GM12878 (cell line): ENCODE results near the gene BTBD1. TPM values are rescaled to one million over a fixed set of nuclear protein-coding genes. Genes with fewer than 3 reads are reported as not detected.

Experiments
- ATAC-seq: fragments of 200-7000 bp; cut with Tn5 transposase; 3 replicates; pipeline ENCODE4 v1.9.1; 2020; ENCODE audit warnings: mild to moderate bottlenecking, moderate library complexity
- BruUV-seq: library from RNA; stranded (reverse); fragments of 400-500 nt; replicated peaks from 2 replicates; lab custom pipeline; 2021; lab: Mats Ljungman, UMichigan
- CTCF ChIA-PET: fragments of 300-600 bp; sonication (Branson Sonifier 250); formaldehyde crosslinking; extraction: SDS; loops from one replicate; lab custom pipeline; 2021; ENCODE audit warnings: inconsistent platforms; lab: Yijun Ruan, JAX
- POLR2A ChIA-PET: fragments of 350-600 bp; formaldehyde crosslinking; extraction: SDS; loops from one replicate; lab custom pipeline; 2021; ENCODE audit warnings: inconsistent platforms; lab: Charles Lee
- RAD21 ChIA-PET: fragments of 300-600 bp; sonication (Branson Sonifier 250); formaldehyde crosslinking; loops from one replicate; lab custom pipeline; 2023; ENCODE audit warnings: antibody characterized with exemption; ENCODE audit not compliant: unreplicated experiment; lab: Charles Lee
- SMC1A ChIA-PET: fragments of 300-600 bp; sonication (Branson Sonifier 250); formaldehyde crosslinking; loops from one replicate; lab custom pipeline; 2023; ENCODE audit not compliant: unreplicated experiment, uncharacterized antibody; lab: Charles Lee
- DNase-seq: peaks from one replicate; pipeline ENCODE4 v3.0.0-alpha.2; 2011; ENCODE audit warnings: low read depth, low spot score
- FAIRE-seq: peaks from 3 replicates; lab custom pipeline; 2011; peaks lifted over from hg19 to GRCh38; lab: Jason Lieb, UNC
- H2AFZ ChIP-seq: 2 replicates; pipeline ENCODE4 v1.6.0; 2011; ENCODE audit warnings: low read depth, low read length, control low read depth; ENCODE audit not compliant: control insufficient read depth
- H3K27ac ChIP-seq: 2 replicates; pipeline ENCODE4 v1.5.1; 2011; ENCODE audit warnings: control low read depth; ENCODE audit not compliant: control insufficient read depth, insufficient read depth
- H3K27me3 ChIP-seq, 2 experiments: replicated peaks in 1 of 2; 2 replicates each; pipeline versions ENCODE4 v1.6.0 to v1.6.1; 2011; ENCODE audit warnings: low read length in 1 of 2; ENCODE audit not compliant: control insufficient read depth in 2 of 2, insufficient read depth in 2 of 2
- H3K36me3 ChIP-seq, 2 experiments: 2 replicates each; pipeline ENCODE4 v1.5.1; 2011; ENCODE audit warnings: low read length in 1 of 2; ENCODE audit not compliant: control insufficient read depth in 2 of 2, insufficient read depth in 2 of 2
- H3K4me1 ChIP-seq: 2 replicates; pipeline ENCODE4 v1.6.1; 2011; ENCODE audit warnings: mild to moderate bottlenecking, low read length, moderate library complexity, mixed read lengths; ENCODE audit not compliant: control insufficient read depth, insufficient read depth
- H3K4me2 ChIP-seq: 2 replicates; pipeline ENCODE4 v1.6.0; 2011; ENCODE audit warnings: control low read depth; ENCODE audit not compliant: control insufficient read depth, insufficient read depth
- H3K4me3 ChIP-seq: fragments of 200-600 bp; sonication (generic); 2 replicates; pipeline ENCODE4 v1.5.1; 2016
- H3K79me2 ChIP-seq: 2 replicates; pipeline ENCODE4 v1.6.0; 2011; ENCODE audit warnings: low read length; ENCODE audit not compliant: control insufficient read depth, insufficient read depth
- H3K9ac ChIP-seq: 2 replicates; pipeline ENCODE4 v1.8.0; 2011; ENCODE audit warnings: low read length, control low read depth, mixed read lengths; ENCODE audit not compliant: control insufficient read depth, insufficient read depth
- H3K9me3 ChIP-seq: replicated peaks from 3 replicates; pipeline ENCODE4 v1.5.1; 2011; ENCODE audit warnings: mild to moderate bottlenecking, low read length; ENCODE audit not compliant: control insufficient read depth, insufficient read depth
- H4K20me1 ChIP-seq: 2 replicates; pipeline ENCODE4 v1.6.0; 2011; ENCODE audit not compliant: control insufficient read depth, insufficient read depth
- CBX3 ChIP-seq: fragments of 200-600 bp; sonication (generic); IDR thresholded peaks from 2 replicates; pipeline ENCODE4 v1.6.1; 2016; ENCODE audit warnings: low read depth, borderline replicate concordance
- CBX5 ChIP-seq: sonication (generic); IDR thresholded peaks from 2 replicates; pipeline ENCODE4 v1.6.1; 2016; ENCODE audit warnings: low read depth, moderate library complexity, mild to moderate bottlenecking, inconsistent platforms
- CUX1 ChIP-seq: IDR thresholded peaks from 2 replicates; pipeline ENCODE4 v1.6.1; 2012; ENCODE audit warnings: improper control_type of control experiment, low read depth, low read length; ENCODE audit not compliant: insufficient replicate concordance
- IRF5 ChIP-seq: fragments of 450-650 bp; IDR thresholded peaks from 2 replicates; pipeline ENCODE4 v1.6.1; 2017; ENCODE audit warnings: borderline replicate concordance
- NR2C2 ChIP-seq: IDR thresholded peaks from 2 replicates; pipeline ENCODE4 v1.6.1; 2011; ENCODE audit warnings: borderline replicate concordance, low read depth; ENCODE audit not compliant: control insufficient read depth, insufficient read length
- RBBP5 ChIP-seq: fragments of 200-600 bp; sonication (generic); conservative IDR thresholded peaks from 2 replicates; pipeline ENCODE4 v1.6.1; 2016
- SIN3A ChIP-seq: IDR thresholded peaks from 2 replicates; pipeline ENCODE4 v1.6.1; 2012; ENCODE audit warnings: low read depth, low read length, improper control_type of control experiment
- SREBF1 ChIP-seq: IDR thresholded peaks from 2 replicates; pipeline ENCODE4 v1.6.1; 2012; ENCODE audit warnings: mild to moderate bottlenecking, low read length
- TARDBP ChIP-seq: IDR thresholded peaks from 2 replicates; pipeline ENCODE4 v1.6.1; 2016; ENCODE audit warnings: borderline replicate concordance
- in situ Hi-C: fragments of 300-500 bp; cut with MboI; formaldehyde crosslinking; loops from 9 replicates; pipeline ENCODE4 v1.14.3; 2018; ENCODE audit warnings: mixed read lengths
- intact Hi-C: fragments of 100-400 bp; cut with micrococcal nuclease; formaldehyde crosslinking; loops from one replicate; pipeline ENCODE4 v1.14.2; 2022; ENCODE audit not compliant: unreplicated experiment
- polyA plus RNA-seq, 11 experiments: library from polyadenylated mRNA; depleted of rRNA in 4 of 11; unstranded in 6 of 11; stranded (reverse) in 5 of 11; fragments of >200 nt; fragmentation: Nextera tagmentation in 4 of 11; fragmentation: Illumina TruSeq in 1 of 11; extraction: Ambion mirVana in 4 of 11; extraction: Trizol in 1 of 11; gene quantifications; 1 replicate in 1 of 11; 2 replicates in 10 of 11; pipeline versions ENCODE4 v1.2.1 to v1.2.3, GENCODE V29; 2011 to 2016; ENCODE audit warnings: inconsistent platforms in 2 of 11, missing spikeins in 2 of 11, low read depth in 1 of 11
- total RNA-seq, 4 experiments: library from RNA; depleted of rRNA in 3 of 4; stranded (reverse); fragments of >200 nt in 3 of 4; fragmentation: Illumina TruSeq in 1 of 4; extraction: Trizol in 1 of 4; gene quantifications; 2 replicates each; pipeline versions ENCODE4 v1.2.1 to v1.2.3, GENCODE V29; 2013 to 2021
- TF ChIP-seq, protein P1 (sequence below): IDR thresholded peaks from 2 replicates; pipeline ENCODE4 v1.6.1; 2012; ENCODE audit warnings: mild to moderate bottlenecking, low read depth, low read length
- TF ChIP-seq, protein P2 (sequence below): fragments of 450-650 bp; formaldehyde crosslinking; IDR thresholded peaks from 2 replicates; pipeline ENCODE4 v1.5.0; 2022; ENCODE audit warnings: mild to moderate bottlenecking, missing genetic modification characterization

The BTBD1 gene
- total and polyA plus RNA-seq, 10 of the 15 experiments (the other 5 are each of a cell fraction or from before 2014, with no cell fraction given) = 17.5 to 90.4 (median 73.1) TPM

DNA sequence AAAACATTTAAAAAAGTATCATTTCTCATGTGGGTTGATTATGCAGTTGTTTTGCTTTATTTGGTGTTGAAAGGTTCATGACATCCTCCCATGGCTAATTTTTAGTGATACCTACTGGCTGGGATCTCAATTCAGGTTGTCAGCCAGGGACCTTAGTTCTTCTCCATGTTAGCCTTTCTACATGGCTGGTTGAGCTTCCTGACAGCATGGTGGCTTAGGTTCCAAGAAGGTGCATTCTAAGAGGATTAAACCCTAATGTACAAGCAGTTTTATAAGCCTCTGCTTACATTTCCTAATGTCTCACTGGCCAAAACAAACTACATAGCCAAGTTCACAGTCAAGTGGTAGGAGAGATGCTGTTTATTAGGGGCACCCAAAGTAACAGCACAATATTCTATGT, 31.0 kb upstream of the BTBD1 start:
- CTCF ChIA-PET = interaction anchor here (0.7 kb wide), 1 partner anchor 68 kb away, joined by 3 read pairs; no protein-coding TSS in a partner anchor
- H3K27me3 ChIP-seq = no peaks in the 10 kb centered on the region
- H2AFZ ChIP-seq = no peak overlapping the region
- H3K4me3 ChIP-seq = no peak overlapping the region
- no peaks in the 10 kb centered on the region for H3K36me3 ChIP-seq
- H3K79me2 ChIP-seq = no peaks in the 10 kb centered on the region
- ATAC-seq = no peak
- peaks cover 3% of the 10 kb centered on the region; the same call in 1 of the 2 replicates for H3K4me1 ChIP-seq
- no peaks in the 10 kb centered on the region for H4K20me1 ChIP-seq
- no peak overlapping the region for H3K27ac ChIP-seq
- intact Hi-C loops = no loop called here
- POLR2A ChIA-PET = no interaction called here
- FAIRE-seq = no peak
- in situ Hi-C loops = no loop called here
- no peak overlapping the region for H3K9ac ChIP-seq
- no peak for DNase-seq
- RAD21 ChIA-PET = no interaction called here
- SMC1A ChIA-PET = no interaction called here
- no peaks in the 10 kb centered on the region for H3K9me3 ChIP-seq
- BruUV-seq = no TSS peak
- no peak overlapping the region for H3K4me2 ChIP-seq
- no peak for TF ChIP-seq CUX1
- TF ChIP-seq IRF5 = no peak
- TF ChIP-seq CBX3 = no peak
- no peak for TF ChIP-seq CBX5
- TF ChIP-seq SREBF1 = no peak
- TF ChIP-seq SIN3A = no peak
- TF ChIP-seq RBBP5 = no peak
- TF ChIP-seq, protein P1, sequence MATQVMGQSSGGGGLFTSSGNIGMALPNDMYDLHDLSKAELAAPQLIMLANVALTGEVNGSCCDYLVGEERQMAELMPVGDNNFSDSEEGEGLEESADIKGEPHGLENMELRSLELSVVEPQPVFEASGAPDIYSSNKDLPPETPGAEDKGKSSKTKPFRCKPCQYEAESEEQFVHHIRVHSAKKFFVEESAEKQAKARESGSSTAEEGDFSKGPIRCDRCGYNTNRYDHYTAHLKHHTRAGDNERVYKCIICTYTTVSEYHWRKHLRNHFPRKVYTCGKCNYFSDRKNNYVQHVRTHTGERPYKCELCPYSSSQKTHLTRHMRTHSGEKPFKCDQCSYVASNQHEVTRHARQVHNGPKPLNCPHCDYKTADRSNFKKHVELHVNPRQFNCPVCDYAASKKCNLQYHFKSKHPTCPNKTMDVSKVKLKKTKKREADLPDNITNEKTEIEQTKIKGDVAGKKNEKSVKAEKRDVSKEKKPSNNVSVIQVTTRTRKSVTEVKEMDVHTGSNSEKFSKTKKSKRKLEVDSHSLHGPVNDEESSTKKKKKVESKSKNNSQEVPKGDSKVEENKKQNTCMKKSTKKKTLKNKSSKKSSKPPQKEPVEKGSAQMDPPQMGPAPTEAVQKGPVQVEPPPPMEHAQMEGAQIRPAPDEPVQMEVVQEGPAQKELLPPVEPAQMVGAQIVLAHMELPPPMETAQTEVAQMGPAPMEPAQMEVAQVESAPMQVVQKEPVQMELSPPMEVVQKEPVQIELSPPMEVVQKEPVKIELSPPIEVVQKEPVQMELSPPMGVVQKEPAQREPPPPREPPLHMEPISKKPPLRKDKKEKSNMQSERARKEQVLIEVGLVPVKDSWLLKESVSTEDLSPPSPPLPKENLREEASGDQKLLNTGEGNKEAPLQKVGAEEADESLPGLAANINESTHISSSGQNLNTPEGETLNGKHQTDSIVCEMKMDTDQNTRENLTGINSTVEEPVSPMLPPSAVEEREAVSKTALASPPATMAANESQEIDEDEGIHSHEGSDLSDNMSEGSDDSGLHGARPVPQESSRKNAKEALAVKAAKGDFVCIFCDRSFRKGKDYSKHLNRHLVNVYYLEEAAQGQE = no peak
- no peak for TF ChIP-seq TARDBP
- TF ChIP-seq NR2C2 = no peak
- TF ChIP-seq, protein P2, sequence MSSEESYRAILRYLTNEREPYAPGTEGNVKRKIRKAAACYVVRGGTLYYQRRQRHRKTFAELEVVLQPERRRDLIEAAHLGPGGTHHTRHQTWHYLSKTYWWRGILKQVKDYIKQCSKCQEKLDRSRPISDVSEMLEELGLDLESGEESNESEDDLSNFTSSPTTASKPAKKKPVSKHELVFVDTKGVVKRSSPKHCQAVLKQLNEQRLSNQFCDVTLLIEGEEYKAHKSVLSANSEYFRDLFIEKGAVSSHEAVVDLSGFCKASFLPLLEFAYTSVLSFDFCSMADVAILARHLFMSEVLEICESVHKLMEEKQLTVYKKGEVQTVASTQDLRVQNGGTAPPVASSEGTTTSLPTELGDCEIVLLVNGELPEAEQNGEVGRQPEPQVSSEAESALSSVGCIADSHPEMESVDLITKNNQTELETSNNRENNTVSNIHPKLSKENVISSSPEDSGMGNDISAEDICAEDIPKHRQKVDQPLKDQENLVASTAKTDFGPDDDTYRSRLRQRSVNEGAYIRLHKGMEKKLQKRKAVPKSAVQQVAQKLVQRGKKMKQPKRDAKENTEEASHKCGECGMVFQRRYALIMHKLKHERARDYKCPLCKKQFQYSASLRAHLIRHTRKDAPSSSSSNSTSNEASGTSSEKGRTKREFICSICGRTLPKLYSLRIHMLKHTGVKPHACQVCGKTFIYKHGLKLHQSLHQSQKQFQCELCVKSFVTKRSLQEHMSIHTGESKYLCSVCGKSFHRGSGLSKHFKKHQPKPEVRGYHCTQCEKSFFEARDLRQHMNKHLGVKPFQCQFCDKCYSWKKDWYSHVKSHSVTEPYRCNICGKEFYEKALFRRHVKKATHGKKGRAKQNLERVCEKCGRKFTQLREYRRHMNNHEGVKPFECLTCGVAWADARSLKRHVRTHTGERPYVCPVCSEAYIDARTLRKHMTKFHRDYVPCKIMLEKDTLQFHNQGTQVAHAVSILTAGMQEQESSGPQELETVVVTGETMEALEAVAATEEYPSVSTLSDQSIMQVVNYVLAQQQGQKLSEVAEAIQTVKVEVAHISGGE (CRISPR knock-in tag) = no peak
